Amygdala (tissue), 56 donors: Measurements from ENCODE around the gene FAM3A.
"Not testable (repeated sequence)": the region's sequence is repeated elsewhere in the genome, so short reads cannot be mapped to it uniquely, and the experiment has no call there.

Experiments used
- DNase-seq, 56 donors: peaks; one replicate each; lab custom pipeline; 2025; lab: John Stamatoyannopoulos, UW

Gene FAM3A, protein sequence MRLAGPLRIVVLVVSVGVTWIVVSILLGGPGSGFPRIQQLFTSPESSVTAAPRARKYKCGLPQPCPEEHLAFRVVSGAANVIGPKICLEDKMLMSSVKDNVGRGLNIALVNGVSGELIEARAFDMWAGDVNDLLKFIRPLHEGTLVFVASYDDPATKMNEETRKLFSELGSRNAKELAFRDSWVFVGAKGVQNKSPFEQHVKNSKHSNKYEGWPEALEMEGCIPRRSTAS

GRCh38 chrX:154515966-154516655, at the start of gene FAM3A:
Gene FAM3A, minus strand, starts transcription at chrX:154516232. Its CDS starts 460 bp downstream, at chrX:154515772.
- peak in 55 of 56 donors; percentile 19 to 96 (median 86) for DNase-seq

- DNase-seq: not testable (repeated sequence)
Measured at GRCh38 chrX:154562295-154562694, 46.3 kb upstream of the FAM3A start.

DNA sequence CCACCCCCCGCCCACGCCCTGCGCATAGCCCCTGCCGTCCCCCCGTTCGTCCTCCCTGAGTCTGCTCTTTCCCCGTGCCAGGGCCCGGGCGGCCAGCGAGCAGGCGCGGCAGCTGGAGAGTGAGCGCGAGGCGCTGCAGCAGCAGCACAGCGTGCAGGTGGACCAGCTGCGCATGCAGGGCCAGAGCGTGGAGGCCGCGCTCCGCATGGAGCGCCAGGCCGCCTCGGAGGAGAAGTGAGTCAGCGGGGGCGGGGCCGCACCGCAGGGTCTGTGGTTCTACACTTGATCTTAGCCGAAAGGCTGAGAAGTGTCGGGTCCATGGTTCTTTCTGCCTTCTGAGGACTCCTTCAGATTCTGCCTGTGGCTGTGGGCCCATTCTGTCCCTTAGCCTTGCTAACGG, 44.3 kb upstream of the FAM3A start:
- not testable (repeated sequence) for DNase-seq

DNA sequence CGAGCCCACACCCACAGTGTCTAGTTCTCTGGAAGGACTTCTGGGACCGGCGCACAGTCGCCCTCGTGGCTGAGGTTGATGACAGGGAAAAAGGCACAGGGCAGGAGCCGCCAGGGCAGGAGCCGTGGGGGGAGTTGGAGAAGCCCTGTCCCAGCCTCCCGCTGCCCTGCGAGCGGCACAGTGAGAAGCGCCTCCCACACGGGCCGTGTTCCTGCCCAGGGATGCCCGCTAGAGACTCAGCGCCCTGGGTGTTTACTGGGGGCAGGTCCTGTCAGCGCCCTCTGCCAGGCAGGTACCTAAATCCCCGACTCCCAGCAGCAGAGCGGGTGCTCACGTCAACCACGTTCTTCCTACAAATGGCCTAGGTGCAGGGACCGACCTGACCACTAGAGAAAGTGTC, 42.9 kb upstream of the FAM3A start:
- not testable (repeated sequence) for DNase-seq

DNA sequence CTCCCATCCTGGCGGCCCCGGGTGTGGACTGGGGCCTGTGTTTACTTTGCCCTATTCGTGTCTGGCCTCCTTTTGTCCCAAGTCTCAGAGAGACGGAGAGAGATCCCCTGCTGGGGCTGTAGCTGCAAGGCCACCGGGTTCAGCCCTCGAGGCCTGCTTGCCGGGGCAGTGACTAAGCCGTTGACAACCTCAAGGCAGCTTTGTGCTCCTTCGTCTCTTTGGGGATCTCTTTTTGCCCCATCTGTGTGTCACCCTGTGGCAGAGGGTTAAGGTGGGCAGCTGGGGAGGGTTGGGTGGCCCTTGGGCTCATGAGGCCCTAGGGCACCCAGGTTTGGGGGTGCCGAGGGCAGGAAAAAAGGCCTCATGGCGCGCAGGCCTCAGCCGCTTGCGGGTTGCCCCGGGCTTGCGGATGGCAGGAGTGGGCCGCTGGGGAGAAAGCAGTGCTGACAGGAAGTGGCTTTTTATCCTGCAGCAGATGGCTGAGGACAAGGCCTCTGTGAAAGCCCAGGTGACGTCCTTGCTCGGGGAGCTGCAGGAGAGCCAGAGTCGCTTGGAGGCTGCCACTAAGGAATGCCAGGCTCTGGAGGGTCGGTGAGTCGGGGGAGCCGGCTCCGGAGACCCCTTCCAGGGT, 42.1 kb upstream of the FAM3A start:
- DNase-seq: not testable (repeated sequence)

DNA sequence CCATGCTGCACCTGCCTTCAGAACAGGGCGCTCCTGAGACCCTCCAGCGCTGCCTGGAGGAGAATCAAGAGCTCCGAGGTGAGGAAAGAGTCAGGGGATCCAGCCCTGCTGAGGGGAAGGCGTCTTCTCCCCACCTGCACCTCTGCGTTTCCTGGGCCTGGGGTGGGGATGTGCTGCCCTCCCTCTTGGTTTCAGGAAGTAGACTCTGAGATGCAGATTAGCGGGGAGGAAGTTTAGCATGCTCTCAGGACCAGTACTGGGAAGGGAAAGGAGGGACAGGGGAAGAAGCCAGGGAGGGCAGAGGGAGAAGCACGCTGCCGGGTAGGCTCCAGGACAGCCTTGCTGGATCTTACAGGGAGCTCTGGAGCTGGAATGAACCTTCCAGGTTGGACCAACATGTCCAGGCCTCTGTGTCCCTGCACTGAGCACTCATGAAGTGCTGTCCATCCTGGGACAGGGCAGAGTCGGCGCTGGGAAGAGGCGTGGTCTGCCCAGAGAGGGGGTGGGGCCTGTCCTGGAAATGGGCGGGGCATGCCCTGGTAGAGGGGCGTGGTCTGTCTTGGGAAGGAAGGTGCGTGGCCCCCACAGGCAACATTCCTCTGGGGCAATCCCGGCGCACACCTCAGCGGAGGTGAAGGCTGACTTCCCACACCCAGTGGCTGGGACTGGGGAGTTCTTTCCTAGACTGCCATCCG, 36.2 kb upstream of the FAM3A start:
- not testable (repeated sequence) for DNase-seq

DNA sequence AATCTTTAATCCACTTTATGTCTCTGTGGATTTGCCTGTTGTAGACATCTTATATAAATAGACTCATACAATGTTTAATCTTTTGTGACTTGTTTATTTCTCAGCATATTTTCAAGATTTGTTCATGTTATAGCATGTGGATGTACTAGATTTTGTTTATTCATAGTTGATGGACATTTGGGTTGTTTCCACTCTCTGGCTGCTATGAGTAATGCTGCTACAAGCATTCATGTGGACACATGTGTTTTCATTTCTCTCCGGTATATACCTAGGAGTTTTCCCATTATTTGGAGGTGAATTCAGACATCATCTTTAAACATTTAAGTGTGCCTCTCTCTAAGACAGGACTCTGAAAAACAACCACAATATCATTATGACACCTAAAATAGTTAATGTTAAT, 33.7 kb upstream of the FAM3A start:
- no peak for DNase-seq

DNA sequence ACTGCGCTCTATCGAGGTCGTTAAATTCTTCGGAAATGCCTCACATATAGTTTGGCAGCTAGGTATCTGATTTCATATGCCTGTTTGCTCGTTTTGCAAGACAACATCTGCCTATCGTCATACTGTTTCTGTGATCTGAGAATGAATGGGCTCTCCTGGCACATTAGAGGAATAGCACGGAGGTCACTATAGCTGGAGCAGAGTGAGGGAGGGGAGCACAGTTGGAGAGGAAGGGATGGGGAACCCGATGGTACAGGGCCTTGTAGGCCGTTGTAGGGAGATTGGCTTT, 31.9 kb upstream of the FAM3A start:
- DNase-seq: no peak

DNA sequence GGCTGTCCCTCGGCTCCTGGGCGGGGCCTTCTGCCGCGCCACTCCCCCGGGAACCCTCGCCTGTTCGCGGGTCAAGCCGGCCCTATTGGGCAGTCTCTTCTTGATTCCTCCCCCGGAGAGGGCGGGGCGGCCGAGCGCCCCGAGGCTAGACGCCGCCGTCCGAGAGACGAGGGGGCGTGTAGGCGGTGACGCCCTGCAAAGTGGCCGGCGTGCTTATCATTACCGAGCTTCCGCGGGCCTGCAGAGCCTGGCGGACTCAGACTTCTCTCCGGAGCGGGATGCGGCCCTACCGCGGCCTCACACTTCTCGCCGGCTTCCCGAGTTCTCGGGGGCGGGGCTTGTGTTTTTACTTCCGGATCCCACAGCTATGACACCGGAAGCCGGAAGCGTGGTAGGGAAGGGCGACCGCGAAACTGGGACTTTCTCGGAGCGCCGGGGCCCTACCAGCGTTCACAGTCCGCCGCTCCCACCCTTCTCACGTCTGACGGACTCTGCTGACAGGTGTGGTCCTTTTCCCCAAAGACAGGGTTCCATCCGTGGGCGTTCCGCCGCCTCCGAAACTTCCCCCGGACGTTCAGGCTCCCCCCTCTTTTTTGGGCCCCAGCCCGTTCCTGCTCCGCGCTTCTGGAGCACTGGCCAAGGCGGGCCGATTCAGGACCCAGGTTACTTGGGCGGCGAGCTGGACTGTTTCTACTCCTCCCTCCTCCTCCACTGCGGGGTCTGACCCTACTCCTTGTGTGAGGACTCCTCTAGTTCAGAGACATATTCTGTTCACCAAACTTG, 31.4 kb upstream of the FAM3A start, which contains the start of gene IKBKG:
TSS of gene IKBKG (plus strand) at position 376 of the 783 bp plus-strand sequence. CDS start 4,383 bp downstream, outside the sequence.
- peak; percentile 9 to 92 (median 82) for DNase-seq

- peak in 33 of 56 donors; percentile 49 to 88 (median 75) for DNase-seq
Measured at GRCh38 chrX:154546354-154547244, 30.6 kb upstream of the FAM3A start, which contains the start of gene G6PD. Gene G6PD, minus strand, starts transcription at chrX:154546846. Its CDS starts 691 bp downstream, at chrX:154546155.

DNA sequence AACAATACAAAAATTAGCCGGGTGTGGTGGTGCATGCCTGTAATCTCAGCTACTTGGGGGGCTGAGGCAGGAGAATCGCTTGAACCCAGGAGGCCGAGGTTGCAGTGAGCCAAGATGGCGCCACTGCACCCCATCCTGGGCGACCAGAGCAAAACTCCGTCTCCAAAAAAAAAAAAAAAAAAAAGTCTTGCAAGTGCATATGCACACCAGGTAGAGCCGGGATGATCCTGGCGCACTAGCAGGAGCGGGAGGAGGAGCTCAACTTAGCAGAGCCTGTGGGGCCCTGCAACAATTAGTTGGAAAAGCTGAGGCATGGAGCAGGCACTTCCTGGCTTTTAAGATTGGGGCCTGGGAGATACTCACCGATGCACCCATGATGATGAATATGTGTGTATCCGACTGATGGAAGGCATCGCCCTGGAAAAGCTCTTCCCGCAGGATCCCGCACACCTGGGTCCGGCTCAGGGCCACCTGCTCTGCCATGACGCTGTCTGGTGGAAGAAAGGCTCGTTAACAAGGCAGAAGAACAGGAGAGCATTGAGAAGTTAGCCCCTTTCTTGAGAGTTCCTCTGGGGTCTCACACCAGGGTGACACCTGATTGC, 29.7 kb upstream of the FAM3A start:
- no peak for DNase-seq

- DNase-seq: peak in 7 of 56 donors; percentile 3 to 42 (median 11)
Measured at GRCh38 chrX:154542723-154543424, 26.8 kb upstream of the FAM3A start.

GRCh38 chrX:154541896-154542722, 26.1 kb upstream of the FAM3A start:
- peak in 36 of 56 donors; percentile 3 to 56 (median 20) for DNase-seq

DNA sequence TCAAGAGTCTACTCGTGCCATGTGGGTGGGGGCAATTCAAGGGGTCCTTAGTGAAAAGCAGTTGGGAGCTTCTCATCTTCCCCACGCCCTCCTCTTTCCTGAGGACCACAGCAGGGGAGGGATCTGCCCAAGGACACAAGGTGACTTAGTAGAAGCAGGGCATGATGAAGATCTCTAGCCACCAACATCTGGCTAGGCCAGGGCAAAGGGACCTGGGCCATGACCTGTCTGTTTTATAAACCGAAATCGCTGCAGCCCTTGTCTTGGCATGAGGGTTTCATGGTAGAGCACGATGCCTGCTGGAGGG, 25.5 kb upstream of the FAM3A start:
- no peak for DNase-seq

- DNase-seq: no peak
Measured at GRCh38 chrX:154540897-154541535, 25.0 kb upstream of the FAM3A start.

- not testable (repeated sequence) for DNase-seq
Measured at GRCh38 chrX:154540365-154540764, 24.3 kb upstream of the FAM3A start.

DNA sequence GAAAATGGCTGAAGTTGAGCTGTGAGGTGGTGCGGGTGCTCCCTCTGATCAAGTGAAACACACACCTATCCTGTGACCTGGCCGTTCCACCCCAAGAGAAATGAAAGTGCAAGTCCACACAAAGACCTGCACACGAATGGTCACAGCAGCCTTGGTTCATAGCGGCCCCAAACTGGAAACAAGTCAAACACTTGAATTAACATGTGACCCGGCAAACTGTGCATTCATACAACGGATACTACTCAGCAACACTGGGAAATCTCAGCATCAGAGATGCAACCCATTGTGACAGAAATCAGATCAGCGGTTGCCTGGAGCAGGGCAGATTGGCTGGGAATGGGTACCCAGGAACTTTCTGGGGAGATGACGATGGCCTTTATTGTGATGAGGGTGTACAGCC, 23.0 kb upstream of the FAM3A start:
- peak in 11 of 56 donors; percentile 1 to 24 (median 11) for DNase-seq
